HG02623 (cell line): ENCODE measurements around the gene CHRNA1.

Source experiments
- ATAC-seq: cut with Tn5 transposase; IDR thresholded peaks from one replicate; pipeline ENCODE4 v1.9.1; 2021; ENCODE audit warnings: moderate library complexity; ENCODE audit not compliant: unreplicated experiment

Gene CHRNA1

DNA sequence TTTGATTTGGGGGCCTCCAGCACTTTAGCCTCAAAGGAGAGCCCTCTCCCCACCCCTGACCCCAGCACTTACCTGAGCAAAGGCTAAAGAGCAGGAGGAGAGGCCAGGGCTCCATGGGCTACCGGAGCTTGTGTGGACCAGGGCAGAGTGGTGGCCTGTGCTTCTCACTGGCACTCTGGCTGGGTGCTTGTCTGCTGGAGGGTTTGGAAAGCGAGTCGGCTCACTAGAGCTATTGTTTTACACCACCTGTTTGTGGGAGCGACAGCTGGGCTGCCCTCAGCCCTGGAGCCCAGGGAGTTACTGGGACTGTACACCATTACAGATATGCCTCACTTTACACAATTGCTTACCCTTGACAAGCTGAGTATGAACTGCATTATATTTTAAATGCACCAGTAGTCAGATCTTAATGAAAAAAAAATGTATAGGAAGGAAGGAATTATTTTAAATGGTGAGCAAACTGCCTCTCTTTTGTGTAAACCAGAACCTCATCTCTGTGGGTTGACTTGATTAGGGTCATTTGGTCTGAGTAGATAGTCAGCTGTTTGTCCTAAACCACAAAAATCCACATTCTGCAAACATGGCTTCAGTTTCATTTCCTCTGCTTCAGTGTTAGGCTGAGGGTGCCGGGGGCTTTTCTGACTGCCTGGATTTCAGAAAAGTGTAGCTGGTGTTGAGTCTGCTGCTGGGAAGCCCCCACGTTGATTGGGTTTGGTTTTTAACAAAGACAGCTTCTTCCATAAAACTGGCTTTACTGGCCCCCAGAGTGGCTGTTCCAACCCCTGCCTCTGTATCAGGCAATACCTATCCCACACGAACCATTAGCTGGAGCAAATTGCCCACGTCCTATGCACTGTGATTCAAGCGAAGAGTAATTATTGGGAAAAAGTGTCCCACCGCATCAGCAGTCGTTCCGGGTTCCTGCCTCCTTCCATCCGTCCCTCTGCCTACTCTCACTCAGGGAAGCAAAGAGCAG, at the start of gene CHRNA1:
Gene CHRNA1, minus strand, starts transcription at position 193 of the 976 bp plus-strand sequence. Its CDS starts 78 bp downstream, at position 115.
- no peak for ATAC-seq

DNA sequence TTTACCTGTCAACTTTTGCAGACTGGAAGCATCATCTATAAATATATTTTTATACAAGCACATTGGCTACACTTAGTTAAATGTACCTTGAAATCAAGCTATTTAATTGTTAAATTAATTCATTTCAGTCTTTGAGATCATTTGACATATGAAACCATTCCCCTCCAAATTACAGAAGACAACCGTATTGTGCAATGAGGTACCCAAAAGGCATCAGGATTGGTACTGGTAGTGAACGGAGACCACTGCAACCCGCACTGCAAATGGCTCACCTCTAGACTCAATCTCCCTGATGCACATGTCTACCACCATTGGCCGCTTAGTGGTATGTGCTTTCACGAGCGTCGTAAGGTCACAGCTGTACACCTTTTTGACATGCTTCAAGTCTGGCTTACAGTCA, 47.8 kb upstream of the CHRNA1 start:
- ATAC-seq: no peak

- ATAC-seq: no peak
Measured at GRCh38 chr2:174807931-174808330, 43.7 kb upstream of the CHRNA1 start.

GRCh38 chr2:174805803-174806202, 41.5 kb upstream of the CHRNA1 start:
- no peak for ATAC-seq

GRCh38 chr2:174802459-174802858, 38.2 kb upstream of the CHRNA1 start:
- no peak for ATAC-seq

- ATAC-seq: no peak
Measured at GRCh38 chr2:174800436-174801205, 36.3 kb upstream of the CHRNA1 start.

DNA sequence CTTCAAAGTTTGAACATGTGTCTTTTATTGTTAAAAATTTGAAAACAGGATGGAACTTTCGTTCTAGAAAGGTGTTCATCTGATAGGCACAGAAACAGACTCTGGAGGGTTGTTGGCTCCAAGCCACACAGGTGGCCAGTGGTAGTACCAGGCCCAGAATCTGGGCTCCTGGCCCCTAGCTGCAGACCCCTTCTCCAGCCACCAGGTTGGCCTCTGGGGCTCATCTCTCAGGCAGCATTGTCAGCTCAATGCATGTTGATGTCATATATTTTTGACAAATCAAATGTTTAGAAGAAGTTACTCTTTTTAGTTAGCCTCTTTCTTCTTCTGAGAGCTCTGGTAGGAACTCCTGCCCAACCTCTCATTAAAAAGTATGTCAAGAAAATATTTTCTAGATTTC, 34.5 kb upstream of the CHRNA1 start:
- ATAC-seq: no peak

GRCh38 chr2:174797781-174798276, 33.6 kb upstream of the CHRNA1 start:
- ATAC-seq: no peak

DNA sequence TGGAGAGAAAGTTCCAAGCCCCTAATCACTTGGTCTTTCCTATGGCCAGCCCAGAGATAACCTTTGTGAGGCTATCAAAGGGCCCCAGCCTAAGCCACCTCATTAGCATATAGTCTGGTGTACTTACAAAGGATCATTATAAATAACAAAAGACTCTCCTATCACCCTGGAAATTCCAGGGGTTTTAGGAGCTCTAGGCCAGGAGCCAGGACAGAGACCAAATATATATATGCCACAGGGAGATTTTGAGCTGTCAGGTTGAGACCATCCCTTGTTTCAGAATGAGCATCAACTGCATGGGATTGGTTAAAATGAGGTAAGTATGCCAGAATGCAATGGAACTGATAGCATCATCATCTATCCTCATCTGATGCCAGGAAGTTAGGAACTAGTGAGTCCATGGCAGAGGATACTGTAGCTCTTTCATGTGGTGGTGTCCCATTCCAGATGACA, 32.1 kb upstream of the CHRNA1 start:
- ATAC-seq: no peak

DNA sequence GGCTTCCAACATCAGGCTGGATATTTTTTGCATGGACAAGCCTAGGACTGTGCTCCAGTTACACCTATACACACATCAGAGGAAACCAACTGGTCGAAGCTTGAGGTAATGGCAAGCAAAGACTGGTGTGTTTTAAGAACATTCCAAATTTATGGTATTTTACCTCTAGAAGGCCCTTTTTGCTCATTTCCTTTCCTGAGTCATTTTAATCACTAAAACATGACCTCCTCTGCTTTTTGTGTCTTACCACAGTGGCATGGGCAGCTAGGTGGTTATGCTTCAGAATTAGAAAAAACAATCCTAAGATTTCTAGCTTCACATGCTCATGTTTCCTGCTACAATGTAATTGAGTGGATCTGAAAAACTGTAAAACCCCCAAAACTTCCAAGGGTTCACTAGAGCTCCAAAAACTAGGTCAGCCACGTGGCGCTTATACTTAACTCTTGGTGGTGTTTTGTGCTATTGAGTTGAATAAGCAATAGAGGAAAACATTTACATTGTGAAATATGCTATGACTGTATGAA, 30.6 kb upstream of the CHRNA1 start:
- ATAC-seq: no peak

GRCh38 chr2:174792309-174793025, 28.2 kb upstream of the CHRNA1 start:
- ATAC-seq: no peak

DNA sequence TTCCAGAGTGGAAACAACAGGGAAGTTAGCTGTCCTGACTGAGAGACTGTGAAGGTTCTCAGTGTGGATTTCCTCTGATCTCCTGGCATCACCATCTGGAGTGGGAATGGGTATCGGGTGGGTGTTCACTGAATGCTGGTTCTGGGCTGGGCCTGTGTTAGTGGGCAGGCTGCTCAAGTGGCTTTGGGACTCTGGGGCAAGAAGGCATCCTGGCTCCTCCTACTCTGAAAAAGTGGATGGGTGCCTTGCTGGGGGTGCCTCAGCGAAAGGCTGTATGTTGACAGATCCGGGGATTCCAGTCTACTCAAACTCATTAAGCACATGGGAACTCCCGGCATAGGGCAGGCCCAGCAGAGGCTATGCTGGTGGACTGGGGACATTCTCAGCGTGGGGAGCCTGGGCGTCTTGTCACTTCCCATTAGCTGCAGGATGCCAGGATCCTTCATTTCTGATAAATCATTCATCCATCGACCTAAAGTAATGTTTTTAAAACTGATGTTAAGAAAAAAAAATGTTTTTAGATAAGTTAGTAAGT, 27.5 kb upstream of the CHRNA1 start:
- ATAC-seq: no peak

DNA sequence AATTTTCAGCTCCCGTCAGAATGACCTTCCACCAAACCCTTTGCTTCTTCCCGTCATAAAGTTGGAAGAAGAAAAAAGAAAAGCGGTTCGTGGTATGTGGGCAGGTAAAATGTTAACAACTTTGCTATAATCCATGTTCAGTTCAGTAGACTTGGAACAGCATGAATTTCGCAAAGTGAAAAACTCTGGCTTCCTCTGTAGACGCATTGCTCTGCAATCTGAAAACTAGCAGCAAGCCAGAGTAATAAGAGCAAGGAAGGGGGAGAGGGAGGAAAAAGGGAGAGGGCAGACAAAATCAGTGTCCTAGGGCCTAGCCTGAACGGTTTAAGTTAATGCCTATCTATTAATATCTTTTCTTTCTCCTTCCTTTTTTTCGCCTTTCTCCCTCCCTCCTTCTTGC, 26.7 kb upstream of the CHRNA1 start:
- no peak for ATAC-seq

DNA sequence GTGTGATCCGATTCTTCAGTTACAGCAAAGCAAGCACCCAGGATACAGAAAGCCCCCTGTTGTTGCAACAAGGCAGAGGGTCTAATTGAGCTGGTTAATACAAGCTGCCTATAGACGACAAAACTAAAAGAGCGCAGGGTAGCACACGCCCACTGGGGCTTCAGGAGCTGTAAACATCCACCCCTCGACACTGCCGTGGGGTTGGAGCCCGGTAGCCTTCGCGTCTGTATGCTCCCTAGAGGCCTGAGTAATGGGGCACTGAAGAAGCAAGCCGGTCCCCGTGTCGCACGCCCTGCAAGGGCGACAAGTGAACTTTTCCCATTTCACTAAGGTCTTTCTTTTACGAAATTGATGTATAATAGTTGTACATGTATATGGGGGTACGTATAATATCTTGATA, 24.7 kb upstream of the CHRNA1 start:
- no peak for ATAC-seq

GRCh38 chr2:174788291-174788929, 24.1 kb upstream of the CHRNA1 start:
- ATAC-seq: no peak

- no peak for ATAC-seq
Measured at GRCh38 chr2:174787487-174788205, 23.4 kb upstream of the CHRNA1 start.

DNA sequence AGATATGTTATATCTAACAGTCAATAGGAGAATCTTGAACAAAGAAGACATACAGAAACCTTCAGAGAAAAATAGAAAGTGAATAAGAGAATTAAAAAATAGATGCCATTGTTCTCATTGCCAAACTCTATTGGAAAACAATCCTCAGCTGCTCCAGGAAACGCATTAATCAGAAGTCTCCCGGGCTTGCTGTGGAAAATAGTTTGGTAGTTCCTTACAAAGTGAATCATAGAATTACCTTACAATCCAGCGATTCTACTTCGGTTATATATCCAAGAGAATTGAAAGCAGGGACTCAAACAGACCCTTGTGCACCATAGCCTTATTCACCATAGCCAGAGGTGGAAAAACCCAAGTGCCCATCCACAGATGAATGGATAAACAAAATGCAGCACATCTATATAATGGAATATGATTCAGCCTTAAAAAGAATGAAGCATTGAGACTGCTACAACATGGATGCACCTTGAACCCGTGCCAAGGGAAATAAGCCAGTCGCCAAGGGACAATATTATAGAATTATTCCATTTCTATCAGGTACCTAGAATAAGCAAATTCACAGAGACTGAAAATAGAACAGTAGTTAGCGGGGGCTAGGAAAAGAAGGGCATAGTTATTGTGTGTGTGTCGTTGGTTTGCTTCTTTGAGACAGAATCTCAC, 21.9 kb upstream of the CHRNA1 start:
- no peak for ATAC-seq

DNA sequence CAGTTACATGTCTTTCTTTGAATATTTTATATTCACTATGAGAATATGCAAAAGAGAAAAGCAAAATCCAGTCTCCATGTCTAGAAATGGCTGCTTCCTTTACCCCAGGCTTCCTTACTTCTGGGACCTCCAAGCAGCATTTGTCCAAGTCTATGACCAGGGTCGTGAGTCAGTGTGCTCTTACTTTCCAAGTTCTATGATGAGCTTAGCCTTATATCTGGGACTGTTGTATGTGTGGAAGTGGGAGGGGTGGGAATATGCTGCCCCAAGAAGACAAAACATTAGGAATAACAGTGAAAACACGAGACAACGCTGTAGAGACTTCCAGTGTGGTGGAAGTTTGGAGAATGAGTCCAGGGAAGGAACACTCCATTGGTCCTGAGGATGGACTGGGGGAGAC, 21.2 kb upstream of the CHRNA1 start:
- ATAC-seq: no peak

DNA sequence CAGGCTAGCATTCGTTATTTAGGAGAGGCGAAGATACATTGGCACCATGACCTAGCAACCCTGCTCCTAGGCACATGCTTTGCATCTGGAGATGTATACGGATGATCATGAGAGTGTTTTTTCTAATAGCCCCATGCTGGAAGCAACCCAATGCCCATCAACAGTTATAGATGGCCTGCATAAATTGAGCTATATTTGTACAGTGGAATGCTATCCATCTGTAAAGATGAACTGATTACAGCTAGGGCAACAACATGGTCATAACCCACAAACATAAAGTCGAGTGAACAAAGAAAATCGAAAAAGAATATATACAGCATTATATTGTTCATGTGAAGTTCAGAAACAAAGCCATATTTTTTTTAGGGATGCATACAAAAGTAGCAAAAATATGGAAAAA, 20.6 kb upstream of the CHRNA1 start:
- ATAC-seq: no peak
